GM21447 (cell line): ENCODE data around the gene C17orf100.

ENCODE experiments used
- ATAC-seq: cut with Tn5 transposase; IDR thresholded peaks from one replicate; pipeline ENCODE4 v1.9.1; 2021; ENCODE audit not compliant: unreplicated experiment

The C17orf100 gene

DNA sequence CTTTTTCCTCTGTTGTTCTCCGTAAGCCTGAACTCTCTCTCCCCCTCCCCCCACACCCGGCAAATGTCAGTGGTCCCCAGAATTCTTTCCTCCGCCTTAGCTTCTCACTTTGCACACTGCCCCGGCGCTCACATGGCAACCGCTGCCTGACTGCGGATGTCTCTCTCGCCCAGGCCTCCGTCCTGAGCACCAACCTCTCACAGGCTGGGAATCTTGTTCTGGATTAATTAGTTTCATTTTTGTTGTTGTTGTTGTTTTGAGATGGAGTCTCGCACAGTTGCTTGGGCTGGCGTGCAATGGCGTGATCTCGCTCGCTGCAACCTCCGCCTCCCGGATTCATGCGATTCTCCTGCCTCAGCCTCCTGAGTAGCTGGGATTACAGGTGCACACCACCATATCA, 16.7 kb downstream of the C17orf100 start:
- no peak for ATAC-seq

DNA sequence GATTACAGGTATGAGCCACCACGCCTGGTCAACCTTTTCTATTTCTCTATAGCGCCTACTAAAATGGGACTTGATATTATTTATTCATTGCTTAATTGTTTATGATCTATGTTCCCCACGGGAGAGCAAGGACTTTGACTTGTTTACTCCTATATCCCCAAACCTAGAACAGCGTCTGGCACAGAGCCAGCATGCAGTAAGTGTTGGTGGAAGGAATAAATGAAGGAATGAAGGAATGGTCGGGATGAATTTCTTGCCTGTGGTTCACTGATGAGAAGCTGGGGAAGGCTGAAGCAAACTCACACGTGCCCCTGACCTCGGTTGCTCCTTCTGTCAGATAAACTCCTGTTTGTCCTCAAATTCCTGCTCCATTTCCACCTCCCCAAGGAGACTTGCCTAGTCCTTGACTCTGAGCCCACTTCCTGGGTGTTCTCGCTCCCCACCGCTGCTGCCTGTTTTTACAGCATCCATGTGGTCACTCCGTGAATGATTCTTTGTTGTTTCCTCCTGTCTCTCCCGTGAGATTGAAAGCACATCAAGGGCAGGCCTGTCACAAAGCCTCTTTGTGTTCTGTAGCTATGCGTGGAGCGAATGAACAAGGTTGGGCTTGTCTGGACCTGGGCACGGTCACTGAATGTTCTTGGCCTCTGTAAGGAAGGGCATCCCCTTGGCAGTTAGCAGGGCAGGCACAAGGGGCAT, 17.3 kb downstream of the C17orf100 start:
- ATAC-seq, result no peak

DNA sequence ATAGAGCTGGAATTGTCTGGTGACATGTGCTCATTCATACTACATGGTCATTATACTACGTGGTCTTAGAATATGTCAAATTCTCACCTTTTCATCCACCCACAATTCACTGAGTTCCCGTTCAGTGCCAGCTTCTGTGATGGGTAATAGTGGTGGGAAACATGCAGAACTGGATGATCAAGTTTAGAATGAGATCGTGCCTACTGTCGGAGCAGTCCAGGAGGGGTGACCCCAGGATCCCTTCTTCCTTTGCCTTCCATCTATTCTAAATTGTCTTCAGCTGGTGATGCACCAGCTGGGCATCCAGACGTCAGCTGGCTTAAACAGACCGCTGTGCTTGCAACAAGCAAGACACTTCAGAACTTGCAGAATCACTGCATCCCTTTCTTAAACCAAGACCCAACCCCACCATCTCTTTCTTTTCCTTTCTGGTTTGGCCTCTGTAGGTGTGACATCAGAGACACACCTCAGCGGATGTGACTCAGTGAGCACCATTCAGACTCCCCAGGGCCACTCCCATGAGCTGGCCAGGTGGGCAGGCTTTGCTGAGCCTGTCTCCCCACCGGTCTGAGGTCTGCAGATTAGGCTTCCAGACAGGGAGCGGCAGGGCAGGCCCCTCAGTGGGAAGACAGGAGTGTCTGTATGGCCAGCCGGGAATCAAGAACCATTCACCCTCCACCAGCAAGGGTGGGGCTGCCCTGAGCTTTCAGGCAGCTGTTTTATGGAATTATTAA, 18.1 kb downstream of the C17orf100 start:
- no peak for ATAC-seq

DNA sequence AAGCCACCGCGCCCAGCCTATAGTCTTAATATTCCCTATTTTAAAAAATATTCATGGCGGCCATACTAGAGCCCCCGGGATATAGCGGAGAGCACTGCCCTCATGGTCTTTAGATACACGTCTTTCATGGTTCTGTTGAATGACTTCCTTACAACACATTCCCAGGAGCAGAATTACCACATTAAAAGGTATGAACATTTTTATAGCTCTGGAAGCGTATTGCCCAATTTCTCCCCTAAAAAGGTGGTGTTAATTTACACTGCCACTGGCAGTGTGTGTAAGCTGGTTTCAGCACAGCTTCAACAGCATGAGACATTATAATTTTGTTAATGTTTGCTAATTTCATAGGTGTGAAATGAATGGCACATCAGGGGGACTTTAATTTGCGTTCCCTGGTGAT, 19.0 kb downstream of the C17orf100 start:
- ATAC-seq, result no peak

DNA sequence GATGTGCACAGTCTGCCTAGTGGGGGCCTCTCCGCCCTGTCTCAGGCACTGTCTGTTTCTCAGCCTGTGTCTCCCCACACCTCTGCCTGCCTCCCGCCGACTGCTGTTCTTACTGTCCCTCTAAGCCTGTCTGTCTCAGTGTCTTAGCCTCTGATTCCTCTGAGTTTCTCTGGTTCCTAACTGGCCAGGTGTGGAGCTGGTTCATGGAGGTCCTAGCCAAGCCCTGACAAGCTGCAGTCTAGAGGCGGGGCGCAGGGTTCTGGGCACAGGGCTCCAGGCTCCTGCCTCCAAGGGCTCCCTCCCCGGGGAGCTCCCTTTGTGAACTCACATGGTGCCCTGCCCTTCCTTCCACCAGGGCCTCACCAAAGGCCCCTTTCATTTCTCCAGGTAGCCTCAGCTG, 19.4 kb downstream of the C17orf100 start:
- no peak for ATAC-seq

DNA sequence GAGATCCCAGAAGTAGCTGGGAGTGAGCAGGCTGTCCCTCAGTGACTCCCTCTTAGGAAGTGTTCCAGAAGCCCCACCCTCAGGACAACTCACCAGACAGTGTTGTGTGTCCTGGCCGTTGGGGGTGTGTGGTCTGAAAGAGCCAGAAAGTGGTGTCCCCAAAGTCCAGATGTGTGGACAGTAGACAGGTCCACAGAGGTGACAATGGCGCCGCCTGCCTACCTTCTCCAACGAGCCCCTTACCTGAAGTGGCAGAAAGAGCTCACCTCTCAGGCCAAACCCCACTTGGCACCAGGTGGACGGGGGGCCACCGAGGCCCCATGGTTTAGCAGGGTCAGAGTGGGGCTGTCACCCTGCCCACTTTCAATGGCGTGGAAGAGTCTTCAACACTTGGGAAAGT, 19.9 kb downstream of the C17orf100 start:
- ATAC-seq, result no peak

DNA sequence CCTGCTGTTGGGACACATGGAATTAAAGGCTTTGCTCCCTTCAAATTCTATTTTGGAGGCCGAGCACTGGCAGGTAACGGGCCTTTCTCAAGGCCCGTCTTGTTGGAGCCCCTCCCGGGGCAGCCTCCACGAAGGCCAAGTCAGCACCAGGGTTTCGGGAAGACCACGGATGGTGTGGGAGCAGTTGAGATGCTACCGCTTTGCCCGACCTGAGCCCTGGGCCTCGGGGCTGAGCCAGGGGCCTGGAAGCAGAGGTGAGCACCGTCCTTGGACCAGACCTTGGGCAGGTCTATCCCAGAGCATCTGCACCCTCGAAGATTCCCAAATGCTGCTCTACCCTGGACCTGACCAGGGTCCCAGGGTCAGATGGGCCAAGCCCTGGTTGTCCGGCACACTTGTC, 23.0 kb downstream of the C17orf100 start:
- ATAC-seq, result no peak

DNA sequence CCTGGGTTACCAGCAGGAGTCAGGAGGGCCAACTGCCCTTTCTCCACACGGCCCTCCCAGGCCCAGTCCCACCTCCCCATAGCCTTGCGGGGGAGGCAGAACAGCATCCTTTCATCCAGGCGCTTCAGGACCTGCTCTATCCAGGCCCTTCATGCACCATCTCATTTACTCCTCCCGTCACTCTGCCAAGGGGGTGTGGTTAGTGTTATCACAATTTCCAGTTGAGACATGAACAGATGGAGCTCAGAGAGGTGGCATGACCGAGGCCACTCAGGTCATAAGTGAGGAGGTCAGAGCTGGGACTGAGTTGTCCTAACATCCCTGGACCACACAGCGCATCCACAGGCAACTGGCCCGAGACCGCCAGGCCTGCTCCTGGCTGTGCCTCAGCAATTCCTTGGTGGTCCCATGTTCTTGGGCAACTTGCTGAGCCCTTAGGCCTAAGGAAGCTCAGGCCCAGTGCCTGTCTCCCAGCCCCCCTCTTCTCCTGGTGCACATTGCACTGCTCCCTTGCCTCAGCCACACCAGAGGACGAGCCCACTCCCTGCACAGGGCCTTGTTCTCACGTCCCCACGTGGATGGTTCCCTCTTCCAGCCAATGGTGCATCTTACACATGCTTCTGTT, 23.8 kb downstream of the C17orf100 start:
- no peak for ATAC-seq

DNA sequence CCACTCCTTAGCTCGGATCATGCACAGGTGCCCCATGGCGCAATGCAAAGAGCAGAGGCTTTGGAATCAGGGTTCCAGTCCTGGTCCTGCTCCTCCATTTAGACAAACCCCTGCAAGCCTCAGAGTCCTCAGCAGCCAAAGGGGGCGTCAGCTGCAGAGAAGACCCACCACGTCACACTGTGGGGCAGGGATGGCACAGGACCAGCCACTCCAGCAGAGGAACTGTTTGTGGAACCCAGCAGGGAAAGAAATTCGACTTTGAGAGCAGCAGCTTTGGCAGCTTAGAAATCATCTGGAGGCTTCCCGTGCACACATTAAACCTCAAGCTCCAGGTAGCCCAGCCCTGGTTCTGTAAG, 25.2 kb downstream of the C17orf100 start:
- no peak for ATAC-seq

DNA sequence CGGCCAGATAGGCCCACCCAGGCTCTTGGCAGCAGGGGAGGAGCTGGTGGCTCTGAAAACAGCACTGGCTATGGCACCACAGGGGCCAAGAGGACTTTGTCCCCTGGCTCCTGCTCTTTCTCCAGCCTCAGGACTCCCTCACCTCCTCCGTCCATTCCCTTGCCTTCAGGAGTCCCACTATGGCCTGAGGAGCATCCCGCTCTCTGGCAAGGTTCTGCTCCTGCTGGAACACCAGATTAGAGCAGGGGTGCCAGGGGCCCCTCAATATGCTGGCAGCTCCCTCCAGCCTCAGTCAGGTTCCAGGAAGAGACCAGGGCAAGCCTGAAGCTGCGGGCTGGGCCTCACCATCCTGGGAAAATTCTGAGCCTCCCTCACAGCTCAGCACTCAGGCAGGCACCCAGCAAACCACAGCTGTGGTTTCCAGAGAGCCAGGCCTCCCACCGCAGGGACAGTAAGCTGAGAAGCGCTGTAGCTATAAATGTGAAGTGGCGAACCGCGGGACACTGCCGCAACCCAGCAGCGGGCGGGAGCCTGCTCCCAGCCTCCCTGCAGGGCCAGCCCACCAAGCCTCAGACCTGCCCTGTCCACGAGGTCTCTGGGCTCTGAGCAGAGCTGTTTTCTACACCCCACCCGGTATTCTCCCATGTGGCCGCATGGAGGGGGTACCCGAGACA, 25.7 kb downstream of the C17orf100 start:
- ATAC-seq, result no peak

DNA sequence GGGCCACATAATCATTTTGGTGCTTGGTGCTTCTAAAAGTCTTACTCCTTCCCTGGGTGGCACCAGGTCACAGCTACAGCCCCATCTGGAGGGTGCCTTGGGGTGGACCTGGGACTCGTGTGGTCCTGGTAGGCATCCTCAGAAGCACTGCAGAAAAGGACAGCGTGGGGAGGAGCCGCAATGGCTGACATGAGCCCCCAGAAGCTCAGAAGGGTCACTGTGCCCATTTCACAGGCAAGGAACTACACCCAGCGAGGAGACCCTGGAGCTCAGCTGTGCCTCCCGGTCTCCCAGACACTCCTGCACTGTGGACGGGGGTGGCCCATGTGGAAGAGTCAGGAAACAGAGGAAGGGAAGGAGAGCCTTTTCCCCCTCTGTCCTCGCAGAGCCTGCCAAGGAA, 26.4 kb downstream of the C17orf100 start:
- no peak for ATAC-seq

DNA sequence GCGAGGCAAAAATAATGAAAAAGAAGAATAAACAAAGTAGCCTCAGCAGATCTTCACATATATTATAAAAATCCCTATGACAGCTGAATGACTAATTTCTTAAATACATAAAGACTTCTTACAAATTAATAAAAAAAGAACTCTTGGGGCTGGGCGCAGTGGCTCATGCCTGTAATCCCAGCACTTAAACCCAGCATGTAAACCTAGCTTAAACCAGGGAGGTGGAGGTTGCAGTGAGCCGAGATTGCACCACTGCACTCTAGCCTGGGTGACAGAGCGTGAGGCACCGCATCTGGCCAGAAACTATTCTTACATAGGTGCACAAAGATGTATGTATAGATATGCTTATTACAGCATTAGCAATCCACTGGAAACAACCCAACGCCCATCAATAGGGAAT, 27.7 kb downstream of the C17orf100 start:
- ATAC-seq, result no peak

DNA sequence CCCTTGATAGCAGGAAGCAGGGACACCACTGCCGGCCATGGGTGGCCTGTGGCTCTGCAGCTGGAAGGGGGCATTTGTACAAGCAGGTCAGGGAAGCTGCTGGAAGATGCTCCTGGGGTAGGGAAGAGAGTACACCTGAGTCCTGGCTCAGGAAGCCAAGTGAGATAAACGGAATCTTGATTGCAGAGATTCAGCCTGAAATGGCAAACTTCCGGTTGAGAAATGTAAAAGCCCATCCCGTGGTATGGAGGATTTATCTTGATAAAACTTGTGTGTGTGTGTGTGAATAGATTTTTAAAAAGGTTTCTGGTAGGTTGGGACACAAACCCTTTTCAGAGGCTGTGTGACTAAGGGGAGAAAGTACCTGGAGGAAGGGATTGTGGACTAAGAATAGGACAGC, 29.6 kb downstream of the C17orf100 start:
- no peak for ATAC-seq

DNA sequence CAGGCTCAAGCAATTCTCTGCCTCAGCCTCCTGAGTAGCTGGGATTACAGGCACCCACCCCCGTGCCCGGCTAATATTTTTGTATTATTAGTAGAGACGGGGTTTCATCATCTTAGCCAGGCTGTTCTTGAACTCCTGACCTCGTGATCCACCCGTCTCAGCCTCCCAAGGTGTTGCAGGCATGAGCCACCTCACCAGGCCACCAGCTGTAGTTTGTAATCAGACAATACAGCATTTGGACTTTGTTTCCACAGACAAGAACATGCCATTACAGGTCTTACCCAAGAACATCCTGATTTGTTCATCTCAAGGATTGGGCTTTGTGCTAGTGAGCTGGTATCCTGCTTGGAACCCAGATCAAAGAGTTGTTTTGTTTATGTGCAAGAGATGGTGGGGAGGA, 30.1 kb downstream of the C17orf100 start:
- ATAC-seq, result no peak

DNA sequence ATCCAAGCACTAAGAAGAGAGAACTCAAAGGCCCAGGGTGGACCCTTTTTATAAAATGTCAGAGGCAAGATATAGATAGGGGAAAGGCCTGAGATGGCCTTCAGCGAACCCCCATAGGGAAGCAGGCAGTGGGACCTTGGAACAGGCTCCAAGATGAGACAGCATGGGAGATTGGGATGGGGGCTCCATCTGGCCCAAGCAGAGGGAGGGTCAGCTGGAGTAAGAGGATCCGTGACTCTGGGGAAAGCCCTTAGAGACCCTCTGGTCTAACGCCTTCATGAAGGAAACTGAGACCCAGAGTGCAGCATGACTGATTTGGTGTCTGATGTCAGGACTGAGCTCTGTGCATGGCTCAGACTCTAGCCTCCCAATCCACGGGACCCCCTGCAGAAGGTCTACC, 30.8 kb downstream of the C17orf100 start:
- ATAC-seq, result no peak

DNA sequence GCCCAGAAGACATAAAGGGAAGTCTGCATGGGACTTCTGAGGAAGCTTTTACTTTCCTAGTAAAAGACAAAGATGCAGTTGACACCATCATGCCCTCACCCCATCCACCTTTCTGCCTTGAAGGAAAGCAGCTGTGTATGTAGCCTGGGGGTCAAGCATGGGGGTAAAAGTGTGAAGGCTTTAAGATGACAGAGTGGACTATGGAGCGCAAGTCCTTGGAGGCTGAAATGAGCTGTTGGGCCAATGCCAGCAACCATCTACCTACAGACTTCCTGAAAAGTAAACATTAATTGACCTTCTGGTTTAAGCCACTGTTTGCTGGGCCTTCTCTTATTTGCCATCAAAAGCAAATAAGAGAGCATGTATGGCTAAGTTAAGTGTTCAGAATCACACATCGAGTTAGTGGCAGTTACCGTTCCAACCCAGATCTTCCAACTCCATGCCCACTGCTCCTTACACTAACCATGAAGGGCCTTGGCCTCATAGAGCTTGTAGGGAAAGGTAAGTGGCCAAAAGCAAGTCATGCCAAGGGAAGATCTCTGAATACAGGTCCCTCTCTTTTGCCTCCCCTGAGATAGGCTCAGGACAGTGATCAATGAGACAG, 31.6 kb downstream of the C17orf100 start:
- ATAC-seq, result no peak

DNA sequence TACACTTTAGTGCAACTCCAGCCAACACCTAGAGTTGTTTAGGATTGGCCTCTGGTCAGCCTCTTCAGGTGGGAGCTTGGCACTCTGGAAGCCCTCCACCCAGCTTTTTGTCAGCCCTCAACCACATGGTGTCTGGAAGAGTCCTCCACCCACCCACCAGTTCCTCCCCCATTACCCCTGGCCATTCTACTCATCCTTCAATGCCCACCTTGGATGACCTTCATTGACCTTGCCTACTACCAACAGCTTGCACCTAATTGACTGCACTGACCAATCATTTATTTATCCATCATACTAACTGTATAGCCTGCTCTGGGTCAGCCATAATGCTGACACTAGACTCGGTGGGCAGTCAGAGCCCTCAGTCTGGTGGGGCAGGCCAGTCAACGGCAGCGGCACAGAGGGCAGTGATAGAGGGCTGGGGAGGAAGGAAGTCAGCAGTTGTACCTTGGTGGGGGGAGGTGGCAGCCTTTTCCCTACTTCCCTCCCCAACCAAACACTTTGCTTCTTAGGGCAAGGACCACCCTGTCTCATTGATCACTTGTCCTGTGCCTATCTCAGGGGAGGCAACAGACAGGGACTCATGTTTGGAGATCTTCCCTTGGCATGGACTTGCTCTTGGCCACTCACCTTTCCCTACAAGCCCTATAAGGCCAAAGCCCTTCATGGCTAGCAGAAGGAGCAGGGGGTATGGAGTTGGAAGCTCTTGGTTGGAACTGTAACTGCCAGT, 32.3 kb downstream of the C17orf100 start:
- ATAC-seq, result no peak

DNA sequence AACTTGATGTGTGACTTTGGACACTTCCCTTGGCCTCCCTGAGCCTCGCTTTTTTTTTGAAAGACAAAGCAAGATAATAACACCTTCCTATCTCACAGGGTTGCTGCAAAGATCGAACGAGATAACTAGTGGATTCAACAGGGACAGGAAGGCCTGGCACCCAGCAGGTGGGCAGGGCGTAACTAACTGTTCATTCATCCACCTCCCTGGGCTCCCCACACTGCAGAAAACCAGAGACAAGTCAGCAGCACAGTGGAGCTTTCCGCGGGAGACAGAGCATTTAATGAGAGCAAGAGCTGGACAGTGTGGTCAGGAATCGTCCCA, 32.9 kb downstream of the C17orf100 start:
- no peak for ATAC-seq

DNA sequence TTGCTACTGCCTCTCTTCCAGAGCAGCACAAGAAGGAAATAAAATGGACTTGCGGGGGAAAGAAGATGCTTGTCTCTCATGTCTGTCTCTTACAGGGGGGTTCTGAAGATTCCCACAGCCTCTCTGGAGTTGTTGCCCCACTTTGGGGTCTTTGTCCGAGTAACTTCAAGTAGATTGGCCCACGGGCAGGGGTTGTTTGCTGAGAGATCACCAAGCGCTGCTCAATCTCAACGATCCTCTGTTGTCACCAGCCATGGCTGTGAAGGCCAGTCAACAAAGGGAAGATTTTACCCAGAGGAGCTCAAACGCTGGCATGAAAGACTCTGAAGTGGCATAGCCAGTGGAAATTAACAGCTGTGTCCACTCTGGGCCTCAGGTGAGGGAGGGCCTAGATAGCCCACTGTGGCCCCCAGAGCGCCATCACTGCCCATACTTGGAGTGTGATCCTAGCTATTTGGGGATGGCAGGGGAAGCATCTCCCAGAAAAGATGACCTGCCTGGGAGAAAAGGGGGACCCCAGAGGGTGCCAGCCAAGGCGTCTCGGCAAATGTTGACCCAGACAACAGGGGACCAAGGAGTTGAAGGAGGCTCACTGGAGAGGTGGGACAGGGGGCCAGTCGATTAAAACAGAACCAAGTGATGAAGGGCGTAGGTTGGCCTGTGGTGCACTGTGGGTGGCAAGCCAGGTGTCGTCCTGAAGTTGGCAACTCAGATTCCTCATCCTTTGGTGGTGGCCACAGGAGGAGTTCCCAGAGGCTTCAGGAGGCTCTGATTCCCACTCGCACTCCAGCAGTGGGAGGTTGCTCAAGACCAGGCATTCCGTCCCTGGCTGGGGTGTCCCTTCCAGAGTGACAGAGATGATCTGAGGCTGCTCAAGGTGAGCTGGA, 33.6 kb downstream of the C17orf100 start:
- no peak for ATAC-seq

DNA sequence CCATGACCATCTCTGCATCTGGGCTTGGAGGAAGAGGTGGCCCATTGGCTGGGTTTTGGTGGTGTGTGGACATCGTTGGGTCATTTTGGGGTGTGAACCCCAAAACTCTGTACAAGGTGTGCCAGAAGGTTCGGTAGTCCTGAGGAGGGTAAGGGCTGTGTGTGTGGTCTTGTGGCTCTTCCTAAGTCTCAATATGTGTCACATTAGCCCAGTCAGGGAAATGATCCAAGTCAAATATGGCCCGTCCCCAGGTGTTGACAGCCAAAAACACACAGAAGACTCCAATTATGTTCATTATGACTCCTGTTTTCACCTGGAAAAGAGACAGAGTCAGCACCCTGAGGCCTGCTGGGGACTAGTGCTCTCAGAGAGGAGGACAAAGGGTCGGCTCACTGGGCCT, 34.5 kb downstream of the C17orf100 start:
- ATAC-seq, result no peak
